Spleen (tissue), 13 donors: Measurements from ENCODE around the gene TEX13C. TPM values are rescaled to one million over a fixed set of nuclear protein-coding genes. Genes with fewer than 3 reads are reported as not detected.

Experiments used
- DNase-seq: peaks from one replicate; pipeline ENCODE4 v3.0.0-alpha.2; 2020
- H3K27ac ChIP-seq, 8 donors: fragments of 200-600 bp; sonication (generic) in 7 of 8; 1 replicate in 4 of 8; 2 replicates in 4 of 8; pipeline versions ENCODE4 v1.5.0 to v1.8.0; 2016 to 2021; ENCODE audit warnings: inconsistent platforms in 4 of 8, mild to moderate bottlenecking in 4 of 8, moderate library complexity in 1 of 8
- H3K27me3 ChIP-seq, 7 donors: fragments of 200-600 bp; sonication (generic) in 6 of 7; replicated peaks in 1 of 7; 1 replicate in 4 of 7; 2 replicates in 3 of 7; pipeline versions ENCODE4 v1.5.0 to v1.8.0; 2016 to 2021; ENCODE audit warnings: inconsistent platforms in 3 of 7, mild to moderate bottlenecking in 1 of 7
- H3K36me3 ChIP-seq, 6 donors: fragments of 200-600 bp; sonication (generic) in 5 of 6; 1 replicate in 4 of 6; 2 replicates in 2 of 6; pipeline versions ENCODE4 v1.5.0 to v1.8.0; 2016 to 2021; ENCODE audit warnings: inconsistent platforms in 2 of 6
- H3K4me1 ChIP-seq, 6 donors: fragments of 200-600 bp; sonication (generic) in 5 of 6; 1 replicate in 3 of 6; 2 replicates in 3 of 6; pipeline versions ENCODE4 v1.5.0 to v1.8.0; 2016 to 2021; ENCODE audit warnings: inconsistent platforms in 3 of 6
- H3K4me3 ChIP-seq, 8 donors: fragments of 200-600 bp; sonication (generic) in 7 of 8; 1 replicate in 4 of 8; 2 replicates in 4 of 8; pipeline versions ENCODE4 v1.5.0 to v1.8.0; 2016 to 2021; ENCODE audit warnings: inconsistent platforms in 4 of 8, mild to moderate bottlenecking in 4 of 8, moderate library complexity in 2 of 8
- H3K9me3 ChIP-seq, 8 donors: fragments of 200-600 bp; sonication (generic) in 7 of 8; 1 replicate in 4 of 8; 2 replicates in 4 of 8; pipeline versions ENCODE4 v1.5.0 to v1.8.0; 2016 to 2021; ENCODE audit warnings: inconsistent platforms in 4 of 8
- CTCF ChIP-seq, 11 experiments: fragments of 200-600 bp in 7 of 11; fragments of 450-650 bp in 4 of 11; sonication (generic) in 4 of 11; IDR thresholded peaks in 8 of 11; conservative IDR thresholded peaks in 3 of 11; 1 replicate in 7 of 11; 2 replicates in 4 of 11; pipeline versions ENCODE4 v1.4.0 to v1.8.0; 2016 to 2021; ENCODE audit warnings: antibody characterized with exemption in 11 of 11, inconsistent platforms in 4 of 11, mild to moderate bottlenecking in 1 of 11
- POLR2A ChIP-seq, 3 donors: fragments of 450-650 bp; IDR thresholded peaks; one replicate each; pipeline ENCODE4 v1.5.1; 2017; ENCODE audit warnings: antibody characterized with exemption in 3 of 3, mild to moderate bottlenecking in 1 of 3
- POLR2AphosphoS5 ChIP-seq, 3 donors: sonication (generic); formaldehyde crosslinking; IDR thresholded peaks; one replicate each; pipeline ENCODE4 v1.5.1; 2017; ENCODE audit warnings: antibody characterized with exemption in 3 of 3
- WGBS, 5 donors: extraction: QIAGEN DNeasy Blood & Tissue Kit in 3 of 5; methylation state at CpG; one replicate each; pipeline versions ENCODE4 v1.1.5 to v1.1.7; 2013 to 2018; 5-methylcytosine and 5-hydroxymethylcytosine counted together
- intact Hi-C: fragments of 100-400 bp; cut with DNase I; formaldehyde crosslinking; loops from one replicate; pipeline ENCODE4 v1.15.0; 2023; ENCODE audit warnings: low total_unique reads
- long read RNA-seq, 2 donors: transcript quantifications; one replicate each; lab custom pipeline, GENCODE V29; 2026
- polyA plus RNA-seq, 3 donors: library from polyadenylated mRNA; stranded (reverse); fragments of 200-250 nt; gene quantifications; one replicate each; pipeline ENCODE4 v1.2.1, GENCODE V29; 2013
- total RNA-seq, 7 donors: library from RNA; depleted of rRNA in 3 of 7; stranded (reverse); fragments of >200 nt in 3 of 7; fragmentation: NEBNext Ultra II Directional in 4 of 7; extraction: Animal tissue kit (Norgen Biotek cat#: 25700) in 4 of 7; gene quantifications; one replicate each; pipeline versions ENCODE4 v1.1.0 to v1.2.1, GENCODE V29; 2016 to 2021
- donor health status: healthy with polysubstance abuse.
- donor health status: DM: no; HTN: no; CAD: no; lungs with moderate emphysema.
- donor health status: DM: no; HTN: no; CAD: no.
- donor health status: Bipolar disorder and iron deficiency.
- donor health status: healthy.
- donor health status: DM: no; HTN: no; CAD: no.
- donor health status: DM: yes; HTN: yes; CAD: no.

The TEX13C gene
- not detected for total RNA-seq
- not detected for polyA plus RNA-seq
- long read RNA-seq, donor 1, result 0 reads
- long read RNA-seq, donor 2, result 0 reads

GRCh38 chrX:125319646-125320521 lies at the start of gene TEX13C:
TEX13C (plus strand) TSS chrX:125319871; CDS start chrX:125320120, 249 bp downstream.
- 92 to 96% (median 96%) methylated on average over 33 to 45 of the region's 45 CpGs for WGBS, 5 donors
- no peaks in the 10 kb centered on the region for H3K4me1 ChIP-seq
- H3K36me3 ChIP-seq, result no peaks in the 10 kb centered on the region
- H3K9me3 ChIP-seq, result no peaks in the 10 kb centered on the region
- no peaks in the 10 kb centered on the region for H3K27me3 ChIP-seq
- TF ChIP-seq POLR2A (IDR thresholded peaks at IDR 0.05) (no peak), POLR2AphosphoS5 (IDR thresholded peaks at IDR 0.05) (no peak)
- no peak within 1 kb of the TSS for H3K27ac ChIP-seq
- no peak for DNase-seq
- intact Hi-C loops, result no loop called here
- H3K4me3 ChIP-seq, result no peak within 1 kb of the TSS

DNA sequence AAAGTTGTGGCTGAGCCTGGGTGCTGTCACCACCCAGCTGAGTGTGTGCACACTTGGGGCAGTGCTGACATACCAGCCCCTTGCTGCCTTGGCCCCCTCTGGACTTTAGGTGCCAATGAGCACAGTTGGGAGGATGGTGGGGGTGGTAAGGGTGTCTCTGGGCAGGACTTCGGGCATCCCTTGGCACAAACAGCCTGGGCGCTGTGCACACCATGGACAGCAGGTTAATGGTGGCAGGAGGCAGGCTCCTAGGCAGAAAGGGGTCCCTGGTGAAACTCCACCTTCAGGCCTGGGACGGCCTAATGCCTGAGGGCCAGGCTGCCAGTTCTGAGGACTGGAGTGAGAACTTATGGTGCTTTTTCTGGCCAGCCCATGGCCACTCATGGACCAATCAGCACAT lies 32.4 kb upstream of the TEX13C start:
- intact Hi-C loops, result no loop called here
- TF ChIP-seq POLR2A (IDR thresholded peaks at IDR 0.05), result no peak
- no peak for TF ChIP-seq CTCF (IDR thresholded peaks at IDR 0.05 in 8 of 11, conservative IDR thresholded peaks at IDR 0.05 in 3 of 11)
- DNase-seq, result peak; percentile 67

DNA sequence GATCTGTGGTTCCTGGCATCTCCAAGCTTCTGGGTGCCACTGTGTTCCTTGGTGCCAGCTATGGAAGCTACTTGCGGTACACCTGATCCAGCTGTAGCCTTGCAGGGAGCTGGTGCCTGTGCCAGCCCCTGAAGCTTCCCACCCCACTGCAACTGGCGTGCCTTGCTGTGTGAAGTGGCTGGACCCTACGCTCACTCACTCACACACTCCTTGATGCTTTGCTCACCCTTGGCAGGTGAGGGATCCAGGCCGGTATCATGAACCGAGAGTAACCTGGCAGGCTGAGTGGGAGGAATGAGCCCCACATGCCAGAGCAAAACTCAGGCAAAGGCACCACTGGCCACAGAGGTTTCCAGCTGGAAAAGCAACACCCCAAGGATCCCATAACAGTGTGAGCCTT lies 31.3 kb upstream of the TEX13C start:
- intact Hi-C loops, result no loop called here
- Histone ChIP-seq H3K9me3 (no peaks in the 10 kb centered on the region), H3K36me3 (no peaks in the 10 kb centered on the region), H3K27ac (no peak overlapping the region), H3K4me3 (no peak overlapping the region), H3K4me1 (no peaks in the 10 kb centered on the region), H3K27me3 (no peaks in the 10 kb centered on the region)
- 80 to 100% (median 95%) methylated on average over 2 to 5 of the region's 5 CpGs for WGBS, 5 donors
- no peak for TF ChIP-seq POLR2A (IDR thresholded peaks at IDR 0.05)
- no peak for TF ChIP-seq CTCF (IDR thresholded peaks at IDR 0.05 in 8 of 11, conservative IDR thresholded peaks at IDR 0.05 in 3 of 11)
- DNase-seq, result no peak

More for the DNA sequence above, 32.4 kb upstream of the TEX13C start:
- H3K4me3 ChIP-seq, result no peak overlapping the region
- 70 to 95% (median 86%) methylated on average over 3 of the region's 3 CpGs for WGBS, 5 donors
- no peaks in the 10 kb centered on the region for H3K9me3 ChIP-seq
- no peaks in the 10 kb centered on the region for H3K27me3 ChIP-seq
- no peak overlapping the region for H3K27ac ChIP-seq
- no peaks in the 10 kb centered on the region for H3K4me1 ChIP-seq
- H3K36me3 ChIP-seq, result no peaks in the 10 kb centered on the region

GRCh38 chrX:125289209-125289608 lies 30.5 kb upstream of the TEX13C start:
- no peak for DNase-seq
- H3K27ac ChIP-seq, result no peak overlapping the region
- H3K4me1 ChIP-seq, result peaks cover 0 to 7% (median 0%) of the 10 kb centered on the region in 6 donors
- H3K4me3 ChIP-seq, result no peak overlapping the region
- H3K27me3 ChIP-seq, result no peaks in the 10 kb centered on the region
- TF ChIP-seq POLR2AphosphoS5 (IDR thresholded peaks at IDR 0.05) (no peak), CTCF (IDR thresholded peaks at IDR 0.05 in 8 of 11, conservative IDR thresholded peaks at IDR 0.05 in 3 of 11) (no peak), POLR2A (IDR thresholded peaks at IDR 0.05) (no peak)
- no peaks in the 10 kb centered on the region for H3K36me3 ChIP-seq
- H3K9me3 ChIP-seq, result no peaks in the 10 kb centered on the region
- intact Hi-C loops, result no loop called here
- 65 to 93% (median 76%) methylated on average over 1 of the region's 1 CpG for WGBS, 5 donors
